CD14-positive monocyte (primary cell): Measurements from ENCODE around the gene MLLT1. TPM values are rescaled to one million over a fixed set of nuclear protein-coding genes. Genes with fewer than 3 reads are reported as not detected.

Experiments
- DNase-seq, 3 donors: peaks; one replicate each; pipeline ENCODE4 v3.0.0-alpha.2; 2011 to 2022
- H2AFZ ChIP-seq: 2 replicates; pipeline ENCODE4 v1.6.0; 2012; ENCODE audit warnings: mild to moderate bottlenecking, low read depth, low read length, inconsistent platforms; ENCODE audit not compliant: insufficient read depth, poor library complexity, severe bottlenecking
- H3K27ac ChIP-seq, 2 donors: 1 replicate in 1 of 2; 2 replicates in 1 of 2; pipeline ENCODE4 v1.5.1; 2012 to 2013; ENCODE audit warnings: low read length in 2 of 2, control low read depth in 1 of 2, inconsistent platforms in 1 of 2, low read depth in 1 of 2, mild to moderate bottlenecking in 1 of 2
- H3K27me3 ChIP-seq, 2 donors: one replicate each; pipeline versions ENCODE4 v1.6.0 to v1.6.1; 2011 to 2013; ENCODE audit warnings: low read length in 2 of 2; ENCODE audit not compliant: control insufficient read depth in 2 of 2, insufficient read depth in 2 of 2
- H3K36me3 ChIP-seq, 2 donors: replicated peaks in 1 of 2; 1 replicate in 1 of 2; 2 replicates in 1 of 2; pipeline versions ENCODE4 v1.5.1 to v1.6.1; 2012 to 2013; ENCODE audit warnings: low read length in 2 of 2, control low read depth in 1 of 2, inconsistent platforms in 1 of 2, mild to moderate bottlenecking in 1 of 2; ENCODE audit not compliant: insufficient read depth in 2 of 2, control insufficient read depth in 1 of 2
- H3K4me1 ChIP-seq, 2 donors: 1 replicate in 1 of 2; 2 replicates in 1 of 2; pipeline versions ENCODE4 v1.5.1 to v1.6.1; 2012 to 2013; ENCODE audit warnings: low read length in 2 of 2, control low read depth in 1 of 2, inconsistent platforms in 1 of 2, mild to moderate bottlenecking in 1 of 2, moderate library complexity in 1 of 2; ENCODE audit not compliant: insufficient read depth in 2 of 2, control insufficient read depth in 1 of 2
- H3K4me2 ChIP-seq: replicated peaks from 2 replicates; pipeline ENCODE3; 2012; ENCODE audit warnings: low read length, moderate library complexity, mild to moderate bottlenecking; ENCODE audit not compliant: poor library complexity, severe bottlenecking; ENCODE audit errors: extremely low read depth
- H3K4me3 ChIP-seq, 3 experiments: fragments of 200-600 bp in 1 of 3; sonication (generic) in 1 of 3; replicated peaks in 1 of 3; 1 replicate in 2 of 3; 2 replicates in 1 of 3; pipeline ENCODE4 v1.5.1; 2011 to 2013; ENCODE audit warnings: low read length in 3 of 3, mild to moderate bottlenecking in 3 of 3, control low read depth in 2 of 3, low read depth in 2 of 3, inconsistent platforms in 1 of 3, moderate library complexity in 1 of 3
- H3K79me2 ChIP-seq: 2 replicates; pipeline ENCODE4 v1.6.0; 2012; ENCODE audit warnings: mild to moderate bottlenecking, control low read depth, inconsistent platforms, low read length, moderate library complexity; ENCODE audit not compliant: insufficient read depth
- H3K9ac ChIP-seq: 2 replicates; pipeline ENCODE4 v1.6.0; 2017; ENCODE audit warnings: low read length, mild to moderate bottlenecking; ENCODE audit not compliant: insufficient read depth, poor library complexity, severe bottlenecking
- H3K9me3 ChIP-seq, 2 donors: replicated peaks in 1 of 2; 1 replicate in 1 of 2; 2 replicates in 1 of 2; pipeline versions ENCODE4 v1.5.1 to v1.6.1; 2012 to 2013; ENCODE audit warnings: low read length in 2 of 2, control low read depth in 1 of 2; ENCODE audit not compliant: control insufficient read depth in 1 of 2, insufficient read depth in 1 of 2
- H4K20me1 ChIP-seq: 2 replicates; pipeline ENCODE4 v1.6.0; 2012; ENCODE audit warnings: mild to moderate bottlenecking, low read length, control low read depth, moderate library complexity; ENCODE audit not compliant: insufficient read depth
- H3K27ac Mint-ChIP-seq, 7 donors: one replicate each; pipeline ENCODE4 v1.8.0; 2020; ENCODE audit warnings: mild to moderate bottlenecking in 7 of 7, mixed read lengths in 7 of 7, moderate library complexity in 6 of 7, inconsistent platforms in 2 of 7
- H3K27me3 Mint-ChIP-seq, 3 donors: one replicate each; pipeline ENCODE4 v1.8.0; 2021 to 2022; ENCODE audit warnings: low read depth in 3 of 3, mild to moderate bottlenecking in 3 of 3, mixed read lengths in 3 of 3, moderate library complexity in 3 of 3, inconsistent platforms in 1 of 3
- H3K36me3 Mint-ChIP-seq, 2 donors: one replicate each; pipeline ENCODE4 v1.8.0; 2020; ENCODE audit warnings: mixed read lengths in 2 of 2, inconsistent platforms in 1 of 2, mild to moderate bottlenecking in 1 of 2
- H3K4me1 Mint-ChIP-seq: one replicate; pipeline ENCODE4 v1.8.0; 2020; ENCODE audit warnings: mild to moderate bottlenecking, mixed read lengths
- H3K4me3 Mint-ChIP-seq, 2 donors: one replicate each; pipeline ENCODE4 v1.8.0; 2020; ENCODE audit warnings: mild to moderate bottlenecking in 2 of 2, mixed read lengths in 2 of 2, moderate library complexity in 1 of 2
- H3K9me3 Mint-ChIP-seq, 7 donors: one replicate each; pipeline ENCODE4 v1.8.0; 2020 to 2022; ENCODE audit warnings: mixed read lengths in 7 of 7, mild to moderate bottlenecking in 6 of 7, moderate library complexity in 6 of 7, inconsistent platforms in 2 of 7
- CTCF ChIP-seq: fragments of 200-600 bp; IDR thresholded peaks from one replicate; pipeline ENCODE4 v1.8.0; 2022; ENCODE audit warnings: antibody characterized with exemption, mild to moderate bottlenecking
- WGBS: methylation state at CpG from one replicate; pipeline ENCODE4 v1.1.5; 2013; ENCODE audit warnings: missing lambda C conversion rate; ENCODE audit not compliant: insufficient coverage; 5-methylcytosine and 5-hydroxymethylcytosine counted together
- intact Hi-C, 2 donors: fragments of 100-400 bp; cut with micrococcal nuclease; formaldehyde crosslinking; loops; one replicate each; pipeline versions ENCODE4 v1.15.0 to v1.15.1; 2023
- polyA plus RNA-seq, 3 donors: library from polyadenylated mRNA; depleted of rRNA in 1 of 3; unstranded in 2 of 3; stranded (reverse) in 1 of 3; fragments of 300-500 nt in 2 of 3; fragments of >200 nt in 1 of 3; fragmentation: Illumina TruSeq in 2 of 3; gene quantifications; 1 replicate in 2 of 3; 2 replicates in 1 of 3; pipeline ENCODE4 v1.2.3, GENCODE V29; 2012 to 2021

MLLT1 gene
- polyA plus RNA-seq, 3 donors: 0.65 to 17.3 (median 0.99) TPM

- H4K20me1 ChIP-seq: peaks cover 64% of the 10 kb centered on the region
- Mint-ChIP-seq H3K27me3 (peaks cover 0 to 4% (median 0%) of the 10 kb centered on the region in 3 donors), H3K36me3 (peaks cover 38 to 48% of the 10 kb centered on the region in 2 donors), H3K9me3 (peaks cover 0 to 2% (median 0%) of the 10 kb centered on the region in 7 donors), H3K4me1 (peaks cover 66% of the 10 kb centered on the region), H3K4me3 (no peak overlapping the region), H3K27ac (peak overlapping the region in 6 of 7 donors; percentile 19 to 98 (median 70))
- H3K79me2 ChIP-seq: peaks cover 95% of the 10 kb centered on the region
- no peak for DNase-seq
- peaks cover 27 to 36% of the 10 kb centered on the region in 2 donors for H3K36me3 ChIP-seq
- no peak overlapping the region for H3K4me2 ChIP-seq
- peak overlapping the region in 1 of 2 donors; percentile 89 for H3K27ac ChIP-seq
- no peaks in the 10 kb centered on the region for H3K9me3 ChIP-seq
- H3K4me3 ChIP-seq: no peak overlapping the region
- intact Hi-C loops: no loop called here
- no peak overlapping the region for H3K9ac ChIP-seq
- no peaks in the 10 kb centered on the region for H3K27me3 ChIP-seq
- no peak overlapping the region for H2AFZ ChIP-seq
- 83% methylated on average over 10 of the region's 11 CpGs for WGBS
- TF ChIP-seq CTCF: no peak
- H3K4me1 ChIP-seq: peaks cover 51 to 52% of the 10 kb centered on the region in 2 donors
Observed at GRCh38 chr19:6272411-6272791, 7.4 kb downstream of the MLLT1 start.

- Histone ChIP-seq H3K36me3 (peaks cover 27 to 39% of the 10 kb centered on the region in 2 donors), H2AFZ (no peak overlapping the region), H3K9ac (no peak overlapping the region), H3K27ac (peak overlapping the region in 1 of 2 donors; percentile 89), H3K27me3 (no peaks in the 10 kb centered on the region), H3K4me2 (no peak overlapping the region), H4K20me1 (peaks cover 65% of the 10 kb centered on the region), H3K9me3 (no peaks in the 10 kb centered on the region), H3K79me2 (peaks cover 95% of the 10 kb centered on the region), H3K4me3 (no peak overlapping the region), H3K4me1 (peaks cover 46 to 47% of the 10 kb centered on the region in 2 donors)
- peaks cover 0 to 2% (median 0%) of the 10 kb centered on the region in 7 donors for H3K9me3 Mint-ChIP-seq
- H3K4me3 Mint-ChIP-seq: no peak overlapping the region
- peaks cover 41 to 53% of the 10 kb centered on the region in 2 donors for H3K36me3 Mint-ChIP-seq
- intact Hi-C loops: no loop called here
- WGBS: 74% methylated on average over 35 of the region's 35 CpGs
- H3K27me3 Mint-ChIP-seq: peaks cover 0 to 4% (median 0%) of the 10 kb centered on the region in 3 donors
- no peak for TF ChIP-seq CTCF
- peaks cover 60% of the 10 kb centered on the region for H3K4me1 Mint-ChIP-seq
- DNase-seq: no peak
- H3K27ac Mint-ChIP-seq: peak overlapping the region in 5 of 7 donors; percentile 19 to 91 (median 50)
Observed at GRCh38 chr19:6271721-6272410, 7.9 kb downstream of the MLLT1 start.
